ENCODE data around the gene ARID3A.

DNA sequence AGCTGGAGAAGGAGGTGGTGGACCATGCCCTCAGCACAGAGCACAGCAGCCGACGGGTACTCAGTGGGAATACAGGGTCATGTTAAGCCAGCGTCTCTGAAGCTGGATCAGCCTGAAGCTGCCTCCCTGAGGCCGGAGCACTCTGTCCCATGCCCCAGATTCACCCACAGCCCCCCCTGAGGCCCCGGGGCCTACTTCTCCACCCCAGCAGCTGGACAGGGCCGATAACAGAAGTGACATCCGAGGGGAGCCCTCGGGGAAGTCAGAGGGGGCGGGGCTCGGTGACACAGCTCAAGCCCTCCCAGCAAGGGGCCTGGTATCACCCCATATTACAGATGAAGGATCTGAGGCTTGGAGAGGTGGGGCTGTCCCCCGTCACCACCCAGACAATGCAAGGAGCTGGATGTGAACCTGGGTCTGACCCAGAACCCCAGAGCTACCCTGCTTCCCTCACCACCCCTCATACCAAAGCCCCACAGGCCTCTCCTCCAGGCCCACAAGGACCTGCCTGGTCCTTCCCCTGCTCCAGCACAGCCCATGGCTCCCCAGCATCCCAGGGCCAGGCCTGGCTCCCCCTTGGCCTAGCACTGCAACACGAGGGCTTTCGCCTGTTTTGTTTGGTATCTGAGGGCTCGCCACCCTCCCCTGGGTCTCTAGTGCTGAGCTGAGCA lies 18.5 kb upstream of the ARID3A start:
- TF ChIP-seq, protein P1, sequence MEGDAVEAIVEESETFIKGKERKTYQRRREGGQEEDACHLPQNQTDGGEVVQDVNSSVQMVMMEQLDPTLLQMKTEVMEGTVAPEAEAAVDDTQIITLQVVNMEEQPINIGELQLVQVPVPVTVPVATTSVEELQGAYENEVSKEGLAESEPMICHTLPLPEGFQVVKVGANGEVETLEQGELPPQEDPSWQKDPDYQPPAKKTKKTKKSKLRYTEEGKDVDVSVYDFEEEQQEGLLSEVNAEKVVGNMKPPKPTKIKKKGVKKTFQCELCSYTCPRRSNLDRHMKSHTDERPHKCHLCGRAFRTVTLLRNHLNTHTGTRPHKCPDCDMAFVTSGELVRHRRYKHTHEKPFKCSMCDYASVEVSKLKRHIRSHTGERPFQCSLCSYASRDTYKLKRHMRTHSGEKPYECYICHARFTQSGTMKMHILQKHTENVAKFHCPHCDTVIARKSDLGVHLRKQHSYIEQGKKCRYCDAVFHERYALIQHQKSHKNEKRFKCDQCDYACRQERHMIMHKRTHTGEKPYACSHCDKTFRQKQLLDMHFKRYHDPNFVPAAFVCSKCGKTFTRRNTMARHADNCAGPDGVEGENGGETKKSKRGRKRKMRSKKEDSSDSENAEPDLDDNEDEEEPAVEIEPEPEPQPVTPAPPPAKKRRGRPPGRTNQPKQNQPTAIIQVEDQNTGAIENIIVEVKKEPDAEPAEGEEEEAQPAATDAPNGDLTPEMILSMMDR (CRISPR knock-in tag; IDR thresholded peaks at IDR 0.05): no peak
- TF ChIP-seq EZH2 (conservative IDR thresholded peaks at IDR 0.05; ENCODE audit: low read depth, low read length): no peak
- TF ChIP-seq, protein P2, sequence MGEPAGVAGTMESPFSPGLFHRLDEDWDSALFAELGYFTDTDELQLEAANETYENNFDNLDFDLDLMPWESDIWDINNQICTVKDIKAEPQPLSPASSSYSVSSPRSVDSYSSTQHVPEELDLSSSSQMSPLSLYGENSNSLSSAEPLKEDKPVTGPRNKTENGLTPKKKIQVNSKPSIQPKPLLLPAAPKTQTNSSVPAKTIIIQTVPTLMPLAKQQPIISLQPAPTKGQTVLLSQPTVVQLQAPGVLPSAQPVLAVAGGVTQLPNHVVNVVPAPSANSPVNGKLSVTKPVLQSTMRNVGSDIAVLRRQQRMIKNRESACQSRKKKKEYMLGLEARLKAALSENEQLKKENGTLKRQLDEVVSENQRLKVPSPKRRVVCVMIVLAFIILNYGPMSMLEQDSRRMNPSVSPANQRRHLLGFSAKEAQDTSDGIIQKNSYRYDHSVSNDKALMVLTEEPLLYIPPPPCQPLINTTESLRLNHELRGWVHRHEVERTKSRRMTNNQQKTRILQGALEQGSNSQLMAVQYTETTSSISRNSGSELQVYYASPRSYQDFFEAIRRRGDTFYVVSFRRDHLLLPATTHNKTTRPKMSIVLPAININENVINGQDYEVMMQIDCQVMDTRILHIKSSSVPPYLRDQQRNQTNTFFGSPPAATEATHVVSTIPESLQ (CRISPR knock-in tag; conservative IDR thresholded peaks at IDR 0.05): no peak
- no peak for TF ChIP-seq MED13 (CRISPR knock-in tag; IDR thresholded peaks at IDR 0.05)

Measured in HepG2 (cell line).